ENCODE data around the gene FAM98C.

The FAM98C gene

GRCh38 chr19:38376576-38376975, 26.3 kb upstream of the FAM98C start:
- in situ Hi-C loops (cut with MboI; ENCODE audit: low sequenced_read_pairs, unreplicated experiment), result no loop called here
- DNase-seq (ENCODE audit: low spot score), result no peak
- no peak for TF ChIP-seq CTCF (IDR thresholded peaks at IDR 0.05; ENCODE audit: borderline replicate concordance, control extremely low read depth, extremely low read depth, insufficient read depth, missing control alignments)

GRCh38 chr19:38377052-38377451, 25.8 kb upstream of the FAM98C start:
- no peak for TF ChIP-seq CTCF (IDR thresholded peaks at IDR 0.05; ENCODE audit: borderline replicate concordance, control extremely low read depth, extremely low read depth, insufficient read depth, missing control alignments)
- no peak for DNase-seq (ENCODE audit: low spot score)
- in situ Hi-C loops (cut with MboI; ENCODE audit: low sequenced_read_pairs, unreplicated experiment), result no loop called here

GRCh38 chr19:38378866-38379265, 24.0 kb upstream of the FAM98C start:
- no peak for TF ChIP-seq CTCF (IDR thresholded peaks at IDR 0.05; ENCODE audit: borderline replicate concordance, control extremely low read depth, extremely low read depth, insufficient read depth, missing control alignments)
- in situ Hi-C loops (cut with MboI; ENCODE audit: low sequenced_read_pairs, unreplicated experiment), result no loop called here
- no peak for DNase-seq (ENCODE audit: low spot score)

GRCh38 chr19:38381138-38381537, 21.8 kb upstream of the FAM98C start:
- in situ Hi-C loops (cut with MboI; ENCODE audit: low sequenced_read_pairs, unreplicated experiment), result no loop called here
- DNase-seq (ENCODE audit: low spot score), result no peak
- no peak for TF ChIP-seq CTCF (IDR thresholded peaks at IDR 0.05; ENCODE audit: borderline replicate concordance, control extremely low read depth, extremely low read depth, insufficient read depth, missing control alignments)

- in situ Hi-C loops (cut with MboI; ENCODE audit: low sequenced_read_pairs, unreplicated experiment), result no loop called here
- TF ChIP-seq CTCF (IDR thresholded peaks at IDR 0.05; ENCODE audit: borderline replicate concordance, control extremely low read depth, extremely low read depth, insufficient read depth, missing control alignments), result no peak
- no peak for DNase-seq (ENCODE audit: low spot score)
Measured at GRCh38 chr19:38383184-38383583, 19.7 kb upstream of the FAM98C start.

- no peak for DNase-seq (ENCODE audit: low spot score)
- in situ Hi-C loops (cut with MboI; ENCODE audit: low sequenced_read_pairs, unreplicated experiment), result no loop called here
- no peak for TF ChIP-seq CTCF (IDR thresholded peaks at IDR 0.05; ENCODE audit: borderline replicate concordance, control extremely low read depth, extremely low read depth, insufficient read depth, missing control alignments)
Measured at GRCh38 chr19:38383743-38384142, 19.1 kb upstream of the FAM98C start.
